ENCODE data around the gene GLTP.

Gene GLTP

DNA sequence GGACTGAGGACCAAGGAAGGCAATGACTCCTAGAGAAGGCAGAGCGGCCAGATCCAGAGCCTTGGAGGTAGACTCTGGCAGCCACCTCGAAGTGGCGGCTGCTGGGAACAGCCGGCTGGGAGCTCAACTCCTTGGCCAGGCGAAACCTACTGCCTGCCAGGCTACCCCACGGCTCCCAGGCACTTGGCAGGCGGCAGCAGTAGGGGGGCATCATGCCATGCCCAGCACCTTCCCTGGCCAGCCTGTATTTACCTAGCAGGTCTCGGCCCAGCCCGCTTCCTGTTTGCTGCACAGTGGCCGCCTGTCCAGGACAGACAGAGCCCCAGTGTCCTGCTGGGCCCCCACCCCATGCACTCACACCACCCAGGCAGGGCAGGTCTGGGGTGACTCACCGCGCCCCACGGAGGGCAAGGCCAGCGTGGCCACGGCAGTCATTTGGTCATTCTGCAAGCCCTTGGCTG is 57.4 kb downstream of the GLTP start:
- no peak for DNase-seq (ENCODE audit: low read depth in 2 of 3, low spot score in 2 of 3)

DNA sequence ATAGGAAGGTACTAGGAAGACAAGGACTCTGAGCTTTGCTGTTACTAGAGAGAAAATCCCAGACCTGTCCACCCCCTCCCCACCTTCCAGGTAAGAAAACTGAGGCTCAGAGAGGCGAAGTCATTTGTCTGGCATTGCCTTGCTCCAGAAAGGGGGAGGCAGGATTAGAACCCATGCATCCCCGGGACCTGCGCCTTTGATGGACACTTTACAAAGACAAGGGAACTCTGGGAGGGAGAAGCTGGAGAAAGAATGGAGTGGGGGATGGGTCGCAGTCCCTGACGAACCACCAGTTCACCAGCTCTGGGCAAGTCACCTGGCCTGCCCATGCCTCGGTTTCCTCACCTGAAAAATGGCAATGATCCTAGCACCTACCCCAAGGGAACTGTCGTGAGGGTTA is 57.9 kb downstream of the GLTP start:
- no peak for DNase-seq (ENCODE audit: low read depth in 2 of 3, low spot score in 2 of 3)

DNA sequence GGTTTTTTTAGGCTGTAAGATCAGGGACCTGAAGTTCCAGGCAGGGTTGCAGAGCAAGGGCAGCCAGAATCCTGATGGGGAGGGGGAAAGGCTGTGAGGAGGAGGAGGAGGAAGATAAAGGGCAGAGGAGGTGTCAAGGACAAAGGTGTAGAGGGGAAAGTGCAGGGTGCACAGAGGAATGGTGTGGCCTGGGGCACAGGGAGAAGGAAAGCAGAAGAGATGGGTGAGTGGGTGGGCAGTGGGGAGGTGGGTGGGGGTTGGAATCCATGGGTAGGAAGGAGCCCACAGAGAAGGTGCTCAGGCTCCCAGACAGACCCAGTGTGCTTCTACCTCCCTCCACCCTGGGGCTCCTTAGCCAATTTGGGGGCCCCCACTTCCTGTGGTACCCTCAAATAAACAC is 58.4 kb downstream of the GLTP start:
- no peak for DNase-seq (ENCODE audit: low read depth in 2 of 3, low spot score in 2 of 3)

DNA sequence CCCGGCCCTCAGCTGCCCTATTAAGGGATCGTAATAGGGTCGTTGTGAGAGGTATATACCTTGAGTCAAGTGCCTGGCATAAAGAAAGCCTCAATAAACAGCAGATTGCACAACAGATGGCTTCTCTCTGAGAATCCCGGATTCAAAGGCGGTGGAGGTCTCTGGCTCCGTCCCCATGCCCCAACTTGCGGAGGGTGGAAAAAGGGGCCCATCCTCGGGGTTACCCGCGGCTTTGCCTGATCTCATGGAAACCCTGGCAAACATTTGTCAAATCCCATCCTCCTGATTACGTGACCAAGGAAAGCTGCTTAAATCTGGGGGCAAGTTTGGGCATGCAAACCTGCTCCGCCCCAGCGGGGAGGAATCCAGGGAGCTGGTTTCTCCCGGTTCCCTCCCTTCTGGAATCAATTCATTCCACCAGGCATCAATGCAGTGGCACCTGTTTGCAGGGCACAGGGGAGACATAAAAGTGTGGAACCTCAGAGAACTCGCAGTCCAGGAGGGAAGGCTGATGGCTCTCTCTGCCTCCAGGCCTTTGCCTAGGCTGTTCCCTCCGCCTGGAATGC is 59.4 kb downstream of the GLTP start:
- DNase-seq (ENCODE audit: low read depth in 2 of 3, low spot score in 2 of 3), result no peak

DNA sequence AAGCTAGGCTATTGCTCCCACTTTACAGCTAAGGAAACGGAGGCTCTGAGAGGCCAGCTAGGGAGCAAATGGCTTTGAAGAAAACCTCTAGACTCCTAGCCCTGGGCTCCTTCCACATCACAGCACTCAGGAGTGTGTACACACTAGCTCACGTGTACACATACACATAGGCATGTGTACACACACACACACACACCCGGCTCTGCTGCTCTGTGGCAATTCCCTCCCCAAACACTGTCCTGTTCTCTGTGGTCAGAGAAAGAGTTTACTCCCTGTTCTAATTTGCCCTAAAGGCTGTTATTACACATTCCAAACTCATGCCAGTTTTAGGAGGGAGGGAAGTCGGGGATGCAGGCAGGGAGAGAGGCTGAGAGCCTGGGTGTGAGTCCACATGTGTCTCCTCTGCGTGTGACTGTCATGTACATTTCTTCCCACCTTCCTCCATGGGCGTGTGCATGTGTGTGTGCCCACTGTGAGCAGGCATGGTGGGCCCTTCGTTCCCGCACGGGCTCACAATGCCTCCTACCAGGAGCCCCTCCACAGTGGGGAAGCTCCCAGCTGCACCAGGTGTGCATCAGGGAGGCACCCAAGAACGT is 61.3 kb downstream of the GLTP start:
- no peak for DNase-seq (ENCODE audit: low read depth in 2 of 3, low spot score in 2 of 3)

DNA sequence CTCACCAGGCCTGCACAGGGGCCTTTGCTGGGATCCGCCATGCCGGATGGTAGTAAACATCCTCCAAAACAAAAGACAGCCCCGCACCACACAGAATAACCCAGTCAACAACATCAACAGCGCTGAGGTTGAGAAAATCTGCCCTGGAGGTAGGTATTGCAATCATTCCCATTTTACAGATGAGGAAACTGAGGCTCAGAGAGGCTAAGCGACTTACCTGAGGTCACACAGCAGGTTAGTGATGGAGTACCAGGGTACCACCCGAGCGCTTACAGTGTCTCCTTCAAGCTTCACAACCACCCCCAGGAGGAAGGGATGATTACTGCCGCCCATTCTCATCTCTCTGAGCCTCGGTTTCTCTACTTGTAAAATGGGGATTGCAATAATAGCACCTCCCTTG is 62.1 kb downstream of the GLTP start:
- DNase-seq (ENCODE audit: low read depth in 2 of 3, low spot score in 2 of 3), result no peak

DNA sequence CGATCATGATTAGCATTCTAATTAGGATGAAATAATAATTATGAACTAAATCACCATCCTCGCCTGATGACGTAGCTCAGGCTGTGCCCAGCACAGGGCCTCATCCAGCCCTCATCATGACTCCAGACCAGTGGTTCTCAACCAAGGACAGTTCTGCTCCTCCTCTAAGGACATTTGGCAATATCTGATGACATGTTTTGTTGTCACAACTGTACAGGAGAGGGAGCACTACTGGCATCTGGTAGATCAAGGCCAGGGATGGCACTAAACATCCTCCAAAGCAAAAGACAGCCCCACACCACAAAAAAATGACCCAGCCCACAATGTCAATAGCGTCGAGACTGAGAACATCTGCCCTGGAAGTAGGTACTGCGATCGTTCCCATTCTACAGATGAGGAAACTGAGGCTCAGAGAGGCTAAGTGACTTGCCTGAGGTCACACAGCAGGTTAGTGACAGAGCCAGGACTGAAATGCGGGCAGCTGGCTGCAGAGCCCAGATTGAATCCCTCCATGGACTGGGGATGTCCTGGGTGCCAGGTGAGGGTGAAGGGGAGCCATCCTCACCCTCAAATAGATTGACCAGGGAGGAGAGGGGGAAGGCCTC is 62.6 kb downstream of the GLTP start:
- DNase-seq (ENCODE audit: low read depth in 2 of 3, low spot score in 2 of 3), result no peak

DNA sequence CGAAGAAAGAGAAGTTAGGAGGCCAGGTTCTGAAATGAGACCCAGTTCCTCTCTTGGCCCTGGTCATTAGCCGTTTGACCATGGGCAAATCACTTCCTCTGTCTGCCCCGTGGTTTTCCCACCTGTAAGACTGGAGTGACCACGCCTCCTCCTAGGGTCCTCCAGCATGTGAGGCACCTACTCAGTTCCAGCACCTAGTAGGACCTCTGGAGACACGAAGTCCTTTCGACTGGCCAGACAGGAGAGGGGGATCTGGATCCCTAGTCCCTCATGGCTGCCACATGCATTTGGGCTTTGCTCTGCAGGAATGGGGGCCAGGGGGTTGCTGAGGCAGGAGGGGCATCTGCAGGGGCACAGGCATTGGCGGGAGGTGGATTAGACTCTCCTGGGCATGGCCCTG is 63.5 kb downstream of the GLTP start:
- no peak for DNase-seq (ENCODE audit: low read depth in 2 of 3, low spot score in 2 of 3)

DNA sequence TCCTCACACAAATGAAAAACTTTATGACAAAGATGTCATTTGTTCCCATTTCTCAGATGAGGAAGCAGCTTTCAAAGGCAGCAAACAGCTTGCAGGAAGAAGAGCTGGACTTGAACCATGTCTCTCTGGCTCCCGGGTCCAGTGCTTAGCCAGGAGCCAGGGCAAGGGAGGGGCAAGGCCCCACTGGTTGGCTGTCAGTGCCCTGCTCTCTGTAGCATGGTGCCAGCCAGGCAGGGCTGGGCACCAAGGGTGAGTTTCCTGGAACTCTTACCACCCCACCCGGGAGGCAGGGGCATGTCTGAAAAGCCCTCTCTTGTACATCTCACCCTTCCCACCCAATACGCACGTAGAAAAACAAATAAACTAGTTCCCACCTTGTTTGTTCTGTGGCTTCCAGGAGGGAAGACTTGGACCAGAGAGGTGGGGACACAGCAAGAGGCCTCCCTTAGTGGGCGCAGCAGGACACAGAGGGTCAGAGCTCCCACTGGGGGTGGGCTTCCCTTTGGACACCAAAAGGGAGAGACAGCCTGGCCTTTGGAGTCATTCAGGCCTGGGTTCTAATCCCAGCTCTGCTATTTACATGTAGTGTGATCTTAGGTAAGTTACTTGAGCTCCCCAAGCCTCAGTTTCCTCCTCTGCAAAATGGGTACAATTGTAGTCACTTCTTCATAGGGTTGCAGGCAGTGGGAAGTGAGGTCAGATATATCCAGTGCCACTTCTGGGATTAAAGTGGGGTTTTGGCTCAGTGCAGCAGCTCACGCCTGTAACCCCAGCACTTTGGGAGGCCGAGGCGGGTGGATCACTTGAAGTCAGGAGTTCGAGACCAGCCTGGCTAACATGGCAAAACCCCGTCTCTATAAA is 64.4 kb downstream of the GLTP start:
- no peak for DNase-seq (ENCODE audit: low read depth in 2 of 3, low spot score in 2 of 3)

DNA sequence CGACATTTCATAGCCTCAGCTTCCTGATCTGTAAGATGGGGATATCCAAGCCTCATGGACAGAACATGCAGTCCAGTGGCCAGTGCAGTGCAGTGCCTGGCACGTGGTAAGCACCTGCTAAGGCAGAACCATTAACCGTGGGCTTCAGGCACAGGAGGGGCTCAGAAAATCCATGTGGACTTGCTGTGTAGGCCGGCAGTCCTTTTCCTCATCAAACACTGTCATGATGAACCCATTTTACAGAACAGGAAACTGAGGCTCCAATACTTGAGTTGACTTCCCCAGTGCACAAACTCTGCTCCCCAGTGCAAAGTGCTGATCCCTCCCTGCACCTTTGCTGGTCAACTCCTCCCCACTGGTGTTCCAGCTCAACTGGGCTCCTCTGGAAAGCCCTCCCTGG is 65.1 kb downstream of the GLTP start:
- DNase-seq (ENCODE audit: low read depth in 2 of 3, low spot score in 2 of 3), result no peak

DNA sequence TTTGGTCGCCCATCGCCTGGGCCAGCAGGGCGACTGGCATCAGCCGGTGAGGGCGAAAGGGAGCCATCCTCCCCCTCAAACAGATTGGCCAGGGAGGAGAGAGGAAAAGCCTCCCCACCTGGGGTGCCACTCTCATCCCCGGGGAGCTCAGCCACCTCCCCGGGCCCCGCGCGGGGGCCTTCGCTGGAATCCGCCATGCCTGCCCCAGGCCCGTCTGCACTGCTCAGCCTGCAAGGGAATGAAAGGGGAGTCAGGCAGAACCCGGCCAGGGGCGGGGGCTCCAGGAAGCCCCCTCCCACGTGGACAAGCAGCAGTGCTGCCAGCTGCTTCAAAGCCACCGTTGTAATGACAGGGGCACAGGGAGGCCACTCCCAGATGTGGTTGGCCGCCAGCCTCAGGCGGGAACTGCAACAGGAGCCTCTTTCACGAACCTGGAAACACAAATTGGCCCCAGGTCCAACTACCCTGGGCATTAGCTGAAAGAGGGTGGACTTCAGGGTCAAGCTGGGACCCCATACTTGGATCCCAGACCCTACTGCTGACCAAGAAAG is 65.7 kb downstream of the GLTP start:
- no peak for DNase-seq (ENCODE audit: low read depth in 2 of 3, low spot score in 2 of 3)

DNA sequence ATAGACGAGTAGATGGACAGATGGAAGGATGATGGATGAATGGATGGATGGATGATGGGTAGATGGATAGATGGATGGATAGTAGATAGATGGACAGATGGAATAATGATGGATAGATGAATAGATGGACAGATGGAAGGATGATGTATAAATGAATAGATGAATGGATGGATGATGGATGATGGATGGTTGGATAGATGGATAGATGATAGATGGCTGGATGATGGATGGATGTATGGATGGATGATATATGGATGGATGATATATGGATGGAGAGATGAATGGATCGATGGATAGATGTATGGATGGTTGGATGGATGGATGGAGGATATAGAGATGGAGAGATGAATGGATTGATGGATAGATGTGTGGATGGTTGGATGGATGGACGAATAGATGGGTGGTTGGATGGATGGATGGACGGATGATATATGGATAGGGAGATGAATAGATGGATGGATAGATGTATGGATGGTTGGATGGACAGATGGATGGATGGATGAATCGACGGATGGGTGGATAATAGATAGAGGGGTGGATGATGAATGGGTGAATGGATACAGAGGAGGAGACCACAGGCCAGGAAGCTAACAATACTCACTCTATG is 66.4 kb downstream of the GLTP start:
- DNase-seq (ENCODE audit: low read depth in 2 of 3, low spot score in 2 of 3), result no peak

DNA sequence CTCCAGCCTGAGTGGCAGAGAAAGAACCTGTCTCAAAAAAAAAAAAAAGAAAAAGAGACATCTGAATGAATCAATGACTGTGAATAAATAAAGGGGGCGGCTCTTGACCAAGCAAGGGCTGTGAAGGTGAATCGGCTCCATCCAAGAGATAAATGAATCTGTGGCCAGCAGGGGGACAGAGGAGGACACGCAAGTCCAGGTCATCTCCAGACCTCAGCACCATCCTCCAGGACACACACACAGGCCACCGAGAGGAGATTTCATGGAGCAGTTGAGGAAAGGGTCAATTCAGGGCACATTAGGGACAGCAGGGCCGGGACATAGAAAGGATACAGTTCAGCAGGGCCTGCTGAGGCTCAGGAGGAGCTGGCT is 68.7 kb downstream of the GLTP start:
- DNase-seq (ENCODE audit: low read depth in 2 of 3, low spot score in 2 of 3), result no peak

DNA sequence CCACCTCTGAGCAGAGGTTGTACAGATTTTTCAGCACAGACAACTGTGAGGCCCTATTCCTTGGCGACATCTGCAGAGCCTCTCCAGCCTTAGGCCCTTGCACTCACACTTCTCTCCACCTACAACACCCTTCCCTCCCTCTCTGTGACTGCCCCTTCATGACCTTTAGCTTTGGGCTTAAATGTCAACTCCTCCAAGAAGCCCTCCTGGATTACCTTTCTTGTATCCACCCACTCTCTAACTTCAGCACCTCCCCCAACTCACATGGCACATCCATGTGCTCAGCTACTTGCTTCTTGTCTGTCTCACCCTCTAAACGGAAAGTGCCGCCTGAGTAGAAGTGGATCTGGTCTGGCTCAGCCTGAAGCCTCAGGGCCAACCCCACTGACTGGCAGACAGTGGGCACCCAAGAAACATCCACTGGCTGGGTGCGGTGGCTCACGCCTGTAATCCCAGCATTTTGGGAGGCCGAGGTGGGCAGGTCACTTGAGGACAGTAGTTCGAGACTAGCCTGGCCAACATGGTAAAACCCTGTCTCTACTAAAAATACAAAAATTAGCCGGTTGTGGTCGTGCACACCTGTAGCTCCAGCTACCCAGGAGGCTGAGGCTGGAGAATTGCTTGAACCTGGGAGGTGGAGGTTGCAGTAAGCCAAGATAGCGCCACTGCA is 69.3 kb downstream of the GLTP start:
- DNase-seq (ENCODE audit: low read depth in 2 of 3, low spot score in 2 of 3), result no peak

DNA sequence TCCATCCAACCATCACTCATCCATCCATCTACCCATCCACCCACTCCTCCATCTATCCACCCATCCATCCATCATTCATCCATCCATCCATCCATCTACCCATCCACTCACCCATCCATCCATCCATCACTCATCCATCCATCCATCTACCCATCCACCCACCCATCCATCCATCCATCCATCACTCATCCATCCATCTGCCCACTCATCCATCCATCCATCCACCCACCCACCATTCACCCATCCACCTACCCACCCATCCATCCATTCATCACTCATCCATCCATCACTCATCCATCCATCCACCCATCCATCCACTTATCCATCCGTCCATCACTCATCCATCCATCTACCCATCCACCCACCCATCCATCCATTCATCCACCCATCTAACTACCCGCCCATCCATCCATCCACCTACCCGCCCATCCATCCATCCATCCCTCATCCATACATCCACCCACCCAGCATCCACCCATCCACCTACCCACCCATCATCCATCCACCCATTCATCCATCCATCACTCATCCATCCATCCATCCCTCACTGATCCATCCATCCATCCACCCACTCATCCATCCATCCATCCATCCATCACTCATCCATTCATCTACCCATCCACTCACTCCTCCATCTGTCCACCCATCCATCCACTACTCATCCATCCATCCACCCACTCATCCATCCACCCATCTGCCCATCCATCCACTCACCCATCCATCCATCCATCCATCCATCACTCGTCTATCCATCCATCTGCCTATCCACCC is 71.3 kb downstream of the GLTP start:
- no peak for DNase-seq (ENCODE audit: low read depth in 2 of 3, low spot score in 2 of 3)

DNA sequence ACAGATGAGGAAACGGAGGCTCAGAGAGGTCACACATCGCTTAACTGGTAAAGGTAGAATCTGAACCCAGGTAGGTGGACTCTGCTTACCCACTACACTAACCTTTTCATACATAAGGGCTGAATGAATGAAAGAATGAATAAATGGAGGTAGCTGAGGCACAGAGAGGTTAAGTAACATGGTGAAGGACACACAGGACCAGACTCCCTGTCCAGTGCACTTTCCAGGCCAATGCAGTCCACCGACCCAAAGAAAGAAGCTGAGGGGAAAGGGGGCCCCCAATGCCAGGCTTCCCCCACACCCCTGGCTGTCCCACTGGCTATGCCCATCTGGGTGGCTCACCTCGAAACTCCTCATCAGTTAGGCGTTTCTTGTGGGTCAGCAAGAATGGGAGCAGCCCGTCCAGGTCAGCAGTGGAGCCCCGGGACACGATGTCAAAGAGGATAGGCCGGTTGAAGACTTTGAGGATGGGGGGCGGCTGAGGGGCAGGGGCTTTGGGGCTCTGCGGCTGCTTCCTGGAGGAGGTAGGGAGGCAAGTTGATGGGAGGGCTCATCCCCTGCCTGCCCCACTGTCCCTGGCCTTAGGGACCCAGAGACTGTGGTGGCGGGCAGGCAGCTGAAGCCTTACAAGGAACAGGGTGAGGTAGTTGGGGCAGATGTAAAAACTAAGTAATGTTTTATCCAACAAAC is 72.2 kb downstream of the GLTP start:
- DNase-seq (ENCODE audit: low read depth in 2 of 3, low spot score in 2 of 3), result no peak

DNA sequence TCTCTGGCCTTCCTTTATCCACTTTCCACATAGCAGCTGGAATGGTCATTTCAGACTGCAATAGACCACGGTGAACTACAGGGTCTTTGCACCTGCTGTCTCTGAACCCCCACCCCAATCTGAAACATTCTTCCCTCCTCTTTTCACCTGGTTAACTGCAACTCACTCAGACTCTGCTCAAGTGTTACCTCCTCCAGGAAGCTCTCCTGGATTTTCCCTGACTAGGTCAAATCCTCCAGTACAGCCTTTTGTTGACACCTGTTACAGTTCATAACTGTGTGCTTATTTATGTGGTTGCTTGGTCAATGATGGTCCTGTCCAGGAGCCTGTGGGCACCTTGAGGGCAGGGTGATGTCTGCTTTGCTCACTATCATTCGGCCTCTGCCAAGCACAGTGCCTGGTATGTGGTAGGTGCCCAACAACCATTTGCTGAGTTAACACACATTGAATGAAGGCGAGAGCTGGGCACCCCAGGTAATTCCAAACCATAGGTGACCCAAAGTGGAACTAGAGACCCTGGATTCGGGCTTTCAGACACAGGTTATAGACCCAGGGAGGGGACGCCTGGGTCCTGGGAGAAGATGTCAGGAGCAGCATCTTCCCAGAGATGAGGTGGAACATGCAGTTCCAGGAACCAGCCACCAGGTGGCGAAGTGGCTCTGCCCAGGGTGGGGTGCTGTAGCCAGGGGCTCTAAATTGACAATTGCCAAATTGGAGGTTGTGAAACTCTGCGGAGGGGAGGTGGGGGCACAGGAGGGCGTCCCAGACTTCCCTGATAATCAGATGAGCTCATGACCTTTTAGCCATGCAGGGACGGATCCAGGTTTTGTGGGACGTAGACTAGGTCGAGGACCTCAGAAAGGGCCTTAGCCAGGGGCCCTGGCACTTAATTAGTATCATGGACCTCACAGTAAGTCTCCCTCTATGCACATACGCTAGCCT is 75.2 kb downstream of the GLTP start:
- peak; percentile 4 to 48 (median 43) for DNase-seq (ENCODE audit: low read depth in 2 of 3, low spot score in 2 of 3)

DNA sequence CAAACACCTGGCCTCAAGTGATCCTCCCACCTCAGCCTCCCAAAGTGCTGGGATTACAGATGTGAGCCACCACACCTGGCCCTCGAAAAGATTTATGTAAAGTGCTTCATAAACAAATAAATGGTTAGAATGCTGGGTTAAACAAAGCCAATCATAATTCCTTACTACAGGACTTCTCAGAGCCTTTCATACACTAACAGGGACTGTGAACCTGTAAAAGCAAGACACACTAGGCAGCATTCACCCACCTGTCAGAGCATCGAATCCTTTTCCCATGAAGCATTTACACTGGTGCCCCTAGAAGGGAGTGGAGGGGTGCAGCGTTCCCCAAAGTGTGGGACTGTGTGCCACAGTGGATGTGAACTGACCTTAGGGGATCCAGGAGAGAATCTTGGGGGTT is 76.7 kb downstream of the GLTP start:
- no peak for DNase-seq (ENCODE audit: low read depth in 2 of 3, low spot score in 2 of 3)

All from activated CD8-positive, alpha-beta memory T cell treated with anti-CD3 and anti-CD28 coated beads for 48 hours (primary cell).